GM18951 (cell line): ENCODE data around the gene FARP1.

Source experiments
- POLR2A ChIP-seq: IDR thresholded peaks from 4 replicates; pipeline ENCODE4 v1.6.1; 2011; ENCODE audit warnings: mild to moderate bottlenecking; ENCODE audit not compliant: insufficient read length, insufficient read depth; ENCODE audit errors: extremely low read depth
- in situ Hi-C: fragments of 300-500 bp; cut with MboI; formaldehyde crosslinking; loops from one replicate; pipeline ENCODE4 v1.12.0; 2022; ENCODE audit warnings: low sequenced_read_pairs, mixed read lengths, inconsistent platforms; ENCODE audit not compliant: unreplicated experiment

Gene FARP1

GRCh38 chr13:98456413-98456845 is 313.5 kb downstream of the FARP1 start:
- in situ Hi-C loops: no loop called here
- no peak for TF ChIP-seq POLR2A

- in situ Hi-C loops: no loop called here
- TF ChIP-seq POLR2A: no peak
These were observed 314.2 kb downstream of the FARP1 start for GRCh38 chr13:98457053-98457452.

GRCh38 chr13:98458431-98458830 is 315.5 kb downstream of the FARP1 start:
- TF ChIP-seq POLR2A: no peak
- in situ Hi-C loops: no loop called here

- in situ Hi-C loops: no loop called here
- TF ChIP-seq POLR2A: no peak
These were observed 316.3 kb downstream of the FARP1 start for GRCh38 chr13:98459171-98459681.

- in situ Hi-C loops: no loop called here
These were observed 317.0 kb downstream of the FARP1 start for GRCh38 chr13:98459721-98460370.

GRCh38 chr13:98460516-98460915 is 317.6 kb downstream of the FARP1 start:
- in situ Hi-C loops: no loop called here
- no peak for TF ChIP-seq POLR2A

More at GRCh38 chr13:98459721-98460370, 317.0 kb downstream of the FARP1 start:
- TF ChIP-seq POLR2A: no peak

- in situ Hi-C loops: no loop called here
- no peak for TF ChIP-seq POLR2A
These were observed 318.8 kb downstream of the FARP1 start for GRCh38 chr13:98461486-98462240.

- in situ Hi-C loops: no loop called here
- no peak for TF ChIP-seq POLR2A
These were observed 319.5 kb downstream of the FARP1 start for GRCh38 chr13:98462241-98462882.

- in situ Hi-C loops: no loop called here
- TF ChIP-seq POLR2A: no peak
These were observed 320.1 kb downstream of the FARP1 start for GRCh38 chr13:98462946-98463345.

GRCh38 chr13:98466634-98467236 is 323.8 kb downstream of the FARP1 start:
- in situ Hi-C loops: no loop called here
- no peak for TF ChIP-seq POLR2A

GRCh38 chr13:98467263-98467985 is 324.5 kb downstream of the FARP1 start:
- in situ Hi-C loops: no loop called here
- no peak for TF ChIP-seq POLR2A

- no peak for TF ChIP-seq POLR2A
These were observed 325.5 kb downstream of the FARP1 start for GRCh38 chr13:98468361-98468760.

More at GRCh38 chr13:98468361-98468760, 325.5 kb downstream of the FARP1 start:
- in situ Hi-C loops: no loop called here
